ENCODE data around the gene FARP2.

Gene FARP2

GRCh38 chr2:241530571-241530970, 174.5 kb downstream of the FARP2 start:
- no peak for DNase-seq (ENCODE audit: low read depth in 2 of 2)

DNA sequence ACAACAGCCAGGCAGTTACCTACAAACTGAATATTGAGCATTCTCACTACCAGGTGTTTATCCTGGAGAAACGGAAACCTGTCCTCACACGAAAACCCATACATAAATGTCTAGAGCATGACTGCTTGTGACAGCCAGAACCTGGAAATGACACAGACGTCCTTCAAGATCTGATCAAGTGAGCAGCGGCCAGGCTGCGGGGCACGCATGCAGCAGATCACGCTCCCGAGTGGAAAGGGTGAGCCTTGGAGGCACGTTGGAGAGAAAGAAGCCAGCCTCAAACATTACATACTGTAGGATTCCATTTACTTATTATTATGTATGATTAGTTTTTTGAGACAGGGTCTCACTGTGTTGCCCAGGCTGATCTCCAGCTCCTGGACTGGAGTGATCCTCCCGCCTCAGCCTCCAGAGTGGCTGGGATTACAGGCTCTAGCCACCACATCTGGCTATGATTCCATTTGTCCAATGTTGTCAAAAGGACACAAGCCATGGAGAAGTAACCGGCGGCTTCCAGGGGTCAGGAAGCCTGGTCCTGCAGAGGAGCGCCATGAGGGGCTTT, 175.2 kb downstream of the FARP2 start:
- DNase-seq (ENCODE audit: low read depth in 2 of 2), result no peak

DNA sequence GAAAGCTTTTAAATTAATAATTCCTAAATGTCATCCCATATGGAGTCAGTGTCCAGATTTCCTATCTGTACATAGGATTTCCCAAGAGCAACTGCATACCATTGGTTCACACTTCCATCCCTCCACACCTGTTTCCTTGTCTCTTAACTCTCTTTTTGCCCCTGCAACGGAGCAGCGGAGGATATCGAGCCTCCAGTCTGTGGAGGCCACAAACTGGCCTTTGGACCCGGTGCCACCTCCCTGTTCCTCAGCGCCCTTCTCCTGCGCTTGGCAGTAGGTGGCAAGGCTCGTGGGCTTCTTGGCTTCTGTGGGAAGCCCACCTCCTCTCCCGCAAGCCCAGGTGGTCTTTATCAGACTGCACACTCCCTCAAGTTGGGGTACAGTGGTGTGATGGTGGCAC, 176.1 kb downstream of the FARP2 start:
- DNase-seq (ENCODE audit: low read depth in 2 of 2), result no peak

- DNase-seq (ENCODE audit: low read depth in 2 of 2), result no peak
Measured at GRCh38 chr2:241532733-241533601, 176.9 kb downstream of the FARP2 start.

DNA sequence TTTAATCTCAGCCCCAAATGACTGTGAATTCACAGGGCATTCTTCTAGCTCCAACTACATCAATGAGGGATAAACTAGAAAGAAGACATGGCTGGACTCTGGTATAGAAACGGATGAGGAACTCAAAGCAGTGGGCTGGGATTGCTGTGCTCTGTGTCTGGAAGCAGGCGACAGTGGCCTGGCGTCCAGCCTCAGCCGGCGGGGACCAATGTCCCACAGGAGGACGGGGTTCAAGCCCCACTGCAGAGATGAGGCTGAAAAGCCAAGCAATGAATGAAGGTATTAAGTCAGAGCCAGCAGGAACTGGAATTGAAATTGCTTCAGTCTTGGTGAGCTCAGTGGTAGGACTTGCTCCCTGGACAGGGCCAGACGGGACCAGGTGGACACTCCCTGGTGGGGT, 178.2 kb downstream of the FARP2 start:
- DNase-seq (ENCODE audit: low read depth in 2 of 2), result no peak

DNA sequence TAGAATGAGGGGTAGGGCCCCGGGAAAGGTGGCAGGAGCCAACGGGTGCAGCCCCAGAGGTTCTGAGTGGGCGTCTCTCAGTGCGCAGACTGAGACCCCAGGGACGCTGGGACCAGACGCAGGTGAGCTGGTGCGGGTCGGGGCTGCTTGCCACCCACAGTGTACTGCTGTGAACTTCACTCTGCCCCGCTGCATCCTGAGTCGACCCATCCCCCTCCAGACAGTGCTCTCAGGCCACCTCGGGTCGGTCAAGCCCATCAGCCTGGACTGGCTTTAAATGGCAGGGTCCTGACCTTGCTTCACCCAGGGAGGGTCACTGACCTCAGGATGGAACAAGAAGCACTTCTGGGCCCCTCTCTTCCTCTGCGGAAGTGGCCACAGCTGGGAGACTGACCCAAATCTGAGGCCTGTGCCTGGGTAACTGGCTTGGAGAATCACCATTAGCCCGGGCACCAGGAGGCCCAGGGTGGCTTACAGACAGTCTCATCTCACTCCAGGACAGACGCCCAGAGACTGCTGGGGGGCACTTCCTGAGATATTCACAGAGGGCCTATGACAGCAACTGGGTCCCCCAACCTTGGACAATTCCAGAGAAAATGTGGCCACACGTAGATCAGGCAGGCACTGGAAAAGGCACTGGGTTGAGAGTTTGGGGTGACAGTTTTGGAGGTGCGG, 178.8 kb downstream of the FARP2 start:
- DNase-seq (ENCODE audit: low read depth in 2 of 2), result no peak

- no peak for DNase-seq (ENCODE audit: low read depth in 2 of 2)
Measured at GRCh38 chr2:241535871-241536655, 180.0 kb downstream of the FARP2 start.

- DNase-seq (ENCODE audit: low read depth in 2 of 2), result no peak
Measured at GRCh38 chr2:241538838-241539615, 182.9 kb downstream of the FARP2 start.

DNA sequence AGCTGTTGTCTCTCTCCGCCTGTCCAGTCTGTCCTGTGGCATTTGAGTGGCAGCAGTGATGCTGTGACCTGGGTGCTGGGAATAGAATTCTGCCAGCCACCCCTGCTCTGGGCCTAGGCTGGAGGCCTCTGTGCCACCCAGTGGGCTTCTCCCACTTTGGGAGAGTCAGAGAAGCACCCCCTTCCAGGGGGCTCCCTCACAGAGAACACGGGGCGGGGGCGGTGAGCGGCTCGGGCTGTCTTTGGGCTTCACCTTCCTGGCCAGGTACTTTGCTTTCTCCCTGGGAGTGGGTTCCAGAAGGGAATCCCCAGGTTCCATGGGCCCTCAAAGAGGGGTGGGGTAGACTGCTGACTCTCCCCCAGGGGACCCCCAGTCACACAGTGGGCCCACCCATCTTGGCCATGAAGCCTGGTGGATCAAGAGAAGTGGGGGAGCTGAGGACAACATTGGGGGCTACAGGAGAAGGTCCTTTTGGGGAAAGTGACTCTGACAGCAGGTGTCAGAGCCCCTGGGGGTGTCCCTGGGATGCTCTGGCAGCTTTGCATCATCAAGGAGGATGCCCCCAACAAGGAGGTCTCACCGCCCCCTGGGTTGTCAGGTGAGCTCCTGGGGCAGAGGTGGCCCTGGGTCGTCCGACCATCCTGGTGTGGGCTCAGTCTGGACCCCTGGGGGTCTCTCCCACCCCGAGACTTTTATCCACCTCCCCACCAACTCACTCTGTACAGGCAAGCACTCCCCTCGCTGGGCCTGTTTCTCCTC, 183.7 kb downstream of the FARP2 start:
- DNase-seq (ENCODE audit: low read depth in 2 of 2), result no peak

- DNase-seq (ENCODE audit: low read depth in 2 of 2), result no peak
Measured at GRCh38 chr2:241540401-241540770, 184.3 kb downstream of the FARP2 start.

- peak; percentile 12 to 37 for DNase-seq (ENCODE audit: low read depth in 2 of 2)
Measured at GRCh38 chr2:241540771-241541561, 184.9 kb downstream of the FARP2 start.

GRCh38 chr2:241541564-241542277, 185.6 kb downstream of the FARP2 start:
- no peak for DNase-seq (ENCODE audit: low read depth in 2 of 2)

GRCh38 chr2:241542278-241542605, 186.2 kb downstream of the FARP2 start:
- DNase-seq (ENCODE audit: low read depth in 2 of 2), result no peak
